ENCODE results near the gene NFXL1.

NFXL1 gene

DNA sequence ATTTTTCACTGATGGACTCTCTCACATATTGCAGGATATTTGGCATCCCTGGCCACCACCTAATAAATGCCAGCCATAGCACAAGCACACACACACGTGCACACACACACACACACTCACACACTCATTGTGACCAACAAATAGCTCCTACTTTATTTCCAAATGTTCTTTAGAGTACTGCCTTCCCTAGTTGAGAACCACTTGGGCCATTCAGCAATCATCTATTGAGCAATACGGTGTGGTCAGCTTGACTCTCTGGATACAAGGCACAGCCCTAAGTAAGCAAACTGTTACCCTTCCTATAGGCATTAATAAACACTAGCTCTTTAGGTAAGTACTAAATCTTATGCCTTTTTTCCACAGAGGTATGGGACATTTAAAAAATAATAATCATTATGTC is 97.6 kb downstream of the NFXL1 start:
- 91 to 93% methylated on average over 2 of the region's 2 CpGs for WGBS, 2 experiments
- H3K27me3 ChIP-seq (ENCODE audit: control insufficient read depth, insufficient read depth, low read length, poor library complexity, severe bottlenecking): no peaks in the 10 kb centered on the region

DNA sequence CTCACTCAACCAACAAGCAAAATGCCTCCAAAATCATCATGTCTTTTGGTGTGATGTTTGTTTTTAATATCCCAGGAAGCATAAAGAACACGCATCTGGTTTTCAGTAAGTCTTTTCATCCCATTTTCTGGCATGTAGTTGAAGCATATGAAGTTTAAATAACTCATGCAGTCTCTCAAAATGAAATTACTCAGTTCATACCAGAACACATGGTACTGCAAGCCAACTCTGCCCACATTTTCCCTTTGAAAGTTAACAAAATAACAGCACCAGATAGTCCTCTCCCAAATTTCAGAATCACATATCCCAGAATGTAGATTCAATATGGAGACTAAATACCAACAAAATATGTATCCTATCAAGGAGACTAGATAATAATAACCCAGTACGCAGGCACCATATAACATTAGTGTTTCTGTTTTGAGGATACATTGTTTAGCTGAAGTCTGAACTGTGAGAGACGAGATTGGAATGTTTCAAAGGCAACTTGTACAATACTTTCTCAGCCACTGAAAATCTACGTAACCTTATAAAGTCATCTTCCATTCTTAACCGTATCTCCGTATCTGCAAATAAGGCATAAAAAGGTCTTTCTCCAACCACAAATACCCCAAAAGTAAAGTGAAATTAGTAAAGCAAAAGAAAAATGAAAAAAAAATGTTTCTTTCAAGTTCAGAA is 99.6 kb downstream of the NFXL1 start:
- Histone ChIP-seq H3K4me1 (ENCODE audit: control insufficient read depth, insufficient read depth, low read length) (no peaks in the 10 kb centered on the region), H3K9me3 (ENCODE audit: control insufficient read depth, low read length) (no peaks in the 10 kb centered on the region), H3K27ac (ENCODE audit: insufficient read depth, low read depth, low read length, poor library complexity, severe bottlenecking) (no peak overlapping the region), H3K27me3 (ENCODE audit: control insufficient read depth, insufficient read depth, low read length, poor library complexity, severe bottlenecking) (no peaks in the 10 kb centered on the region), H3K4me3 (ENCODE audit: insufficient read depth, low read depth, low read length) (no peak overlapping the region), H3K36me3 (ENCODE audit: control insufficient read depth, insufficient read depth, low read length) (no peaks in the 10 kb centered on the region)
- 95 to 96% methylated on average over 3 to 6 of the region's 6 CpGs for WGBS, 2 experiments

More for the DNA sequence above, 97.6 kb downstream of the NFXL1 start:
- Histone ChIP-seq H3K9me3 (ENCODE audit: control insufficient read depth, low read length) (no peaks in the 10 kb centered on the region), H3K27ac (ENCODE audit: insufficient read depth, low read depth, low read length, poor library complexity, severe bottlenecking) (no peak overlapping the region), H3K4me1 (ENCODE audit: control insufficient read depth, insufficient read depth, low read length) (no peaks in the 10 kb centered on the region), H3K36me3 (ENCODE audit: control insufficient read depth, insufficient read depth, low read length) (no peaks in the 10 kb centered on the region), H3K4me3 (ENCODE audit: insufficient read depth, low read depth, low read length) (no peak overlapping the region)

DNA sequence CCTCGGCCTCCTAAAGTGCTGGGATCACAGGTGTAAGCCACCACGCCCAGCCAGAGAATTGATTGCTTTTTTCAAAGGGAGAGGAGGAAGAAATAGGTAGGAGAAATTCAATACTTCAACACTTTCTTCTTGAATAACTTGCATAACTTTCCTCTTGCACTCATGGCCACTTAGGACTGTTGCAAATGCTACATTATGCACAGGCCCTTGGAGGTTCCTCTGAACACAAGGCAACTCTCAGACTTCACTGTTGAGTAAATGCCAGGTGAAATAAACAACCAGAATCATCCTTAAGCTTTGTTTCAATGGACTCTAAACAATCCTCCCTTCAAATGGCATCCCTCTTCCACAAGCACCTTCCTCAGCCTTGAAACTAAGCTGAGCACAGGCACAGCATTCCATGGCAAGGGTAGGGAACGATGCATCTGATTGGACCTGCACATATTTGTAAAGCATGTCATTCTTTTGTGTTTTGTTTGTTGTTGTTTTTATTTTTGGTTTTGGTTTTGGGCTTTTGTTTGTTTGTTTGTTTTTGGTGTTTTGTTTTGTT is 104.7 kb downstream of the NFXL1 start:
- Histone ChIP-seq H3K4me1 (ENCODE audit: control insufficient read depth, insufficient read depth, low read length) (no peaks in the 10 kb centered on the region), H3K9me3 (ENCODE audit: control insufficient read depth, low read length) (no peaks in the 10 kb centered on the region), H3K27me3 (ENCODE audit: control insufficient read depth, insufficient read depth, low read length, poor library complexity, severe bottlenecking) (no peaks in the 10 kb centered on the region), H3K36me3 (ENCODE audit: control insufficient read depth, insufficient read depth, low read length) (no peaks in the 10 kb centered on the region), H3K4me3 (ENCODE audit: insufficient read depth, low read depth, low read length) (no peak overlapping the region), H3K27ac (ENCODE audit: insufficient read depth, low read depth, low read length, poor library complexity, severe bottlenecking) (no peak overlapping the region)
- WGBS, 2 experiments: 85 to 92% methylated on average over 3 of the region's 3 CpGs

DNA sequence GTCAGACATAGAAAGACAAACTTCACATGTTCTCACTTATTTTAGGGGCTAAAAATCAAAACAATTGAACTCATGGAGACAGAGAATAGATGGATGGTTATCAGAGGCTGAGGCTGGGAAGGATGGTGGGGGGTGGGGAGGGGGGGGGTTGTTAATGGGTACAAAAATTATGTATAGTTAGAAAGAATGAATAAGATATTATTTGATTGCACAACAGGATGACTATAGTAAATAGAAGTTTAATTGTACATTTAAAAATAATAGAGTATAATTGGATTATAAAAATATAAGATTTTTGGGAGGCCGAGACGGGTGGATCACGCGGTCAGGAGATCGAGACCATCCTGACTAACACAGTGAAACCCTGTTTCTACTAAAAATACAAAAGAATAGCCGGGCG is 109.8 kb downstream of the NFXL1 start:
- no peaks in the 10 kb centered on the region for H3K4me1 ChIP-seq (ENCODE audit: control insufficient read depth, insufficient read depth, low read length)
- no peak overlapping the region for H3K27ac ChIP-seq (ENCODE audit: insufficient read depth, low read depth, low read length, poor library complexity, severe bottlenecking)
- no peak overlapping the region for H3K4me3 ChIP-seq (ENCODE audit: insufficient read depth, low read depth, low read length)
- 91 to 95% methylated on average over 5 to 7 of the region's 7 CpGs for WGBS, 2 experiments
- H3K9me3 ChIP-seq (ENCODE audit: control insufficient read depth, low read length): no peaks in the 10 kb centered on the region
- H3K27me3 ChIP-seq (ENCODE audit: control insufficient read depth, insufficient read depth, low read length, poor library complexity, severe bottlenecking): no peaks in the 10 kb centered on the region
- H3K36me3 ChIP-seq (ENCODE audit: control insufficient read depth, insufficient read depth, low read length): no peaks in the 10 kb centered on the region

DNA sequence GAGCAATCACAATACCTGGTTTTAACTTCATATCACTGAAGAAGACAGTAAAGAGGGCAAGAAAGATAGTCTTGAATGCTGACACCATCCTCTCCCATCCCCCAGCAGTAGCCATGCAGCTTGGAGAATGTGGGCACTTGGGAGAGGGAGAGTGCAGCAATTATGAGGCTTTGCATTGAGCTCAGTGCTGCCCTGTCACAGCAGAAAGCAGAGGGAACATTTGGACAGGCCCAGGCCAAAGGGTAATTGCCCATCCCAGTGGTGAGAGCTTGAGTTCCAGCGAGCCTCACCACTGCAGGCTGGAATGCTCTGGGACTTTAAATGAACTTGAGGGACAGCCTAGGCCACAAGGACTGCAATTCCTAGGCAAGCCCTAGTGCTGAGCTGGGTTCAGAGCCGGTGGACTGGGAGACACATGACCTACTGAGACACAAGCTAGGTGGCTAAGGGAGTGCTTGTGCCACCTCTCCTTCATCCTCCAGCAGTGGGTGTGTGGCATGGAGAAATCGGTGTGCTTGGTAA is 112.8 kb downstream of the NFXL1 start:
- H3K9me3 ChIP-seq (ENCODE audit: control insufficient read depth, low read length): no peaks in the 10 kb centered on the region
- H3K27ac ChIP-seq (ENCODE audit: insufficient read depth, low read depth, low read length, poor library complexity, severe bottlenecking): no peak overlapping the region
- no peaks in the 10 kb centered on the region for H3K36me3 ChIP-seq (ENCODE audit: control insufficient read depth, insufficient read depth, low read length)
- no peak overlapping the region for H3K4me3 ChIP-seq (ENCODE audit: insufficient read depth, low read depth, low read length)
- no peaks in the 10 kb centered on the region for H3K4me1 ChIP-seq (ENCODE audit: control insufficient read depth, insufficient read depth, low read length)
- H3K27me3 ChIP-seq (ENCODE audit: control insufficient read depth, insufficient read depth, low read length, poor library complexity, severe bottlenecking): no peaks in the 10 kb centered on the region
- WGBS, 2 experiments: 93 to 96% methylated on average over 3 of the region's 3 CpGs

DNA sequence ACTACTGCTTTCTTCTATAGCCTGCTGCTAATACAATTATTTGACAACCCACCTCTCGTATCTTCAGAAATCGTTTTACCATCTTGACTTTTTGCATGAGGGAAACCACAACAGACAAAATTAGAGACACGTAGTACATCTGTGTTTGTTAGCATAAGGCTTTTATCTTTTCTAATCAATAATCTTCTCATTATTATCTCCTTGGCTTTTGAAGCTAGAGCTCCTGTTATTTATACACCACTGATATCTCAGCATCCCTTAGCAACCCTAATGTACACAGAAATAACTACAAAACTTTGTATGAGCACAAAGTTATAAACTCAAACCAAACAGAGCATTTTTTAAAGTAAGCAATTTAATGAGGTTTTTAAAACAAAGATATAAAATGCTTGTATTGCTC is 116.2 kb downstream of the NFXL1 start:
- Histone ChIP-seq H3K27ac (ENCODE audit: insufficient read depth, low read depth, low read length, poor library complexity, severe bottlenecking) (no peak overlapping the region), H3K27me3 (ENCODE audit: control insufficient read depth, insufficient read depth, low read length, poor library complexity, severe bottlenecking) (no peaks in the 10 kb centered on the region), H3K9me3 (ENCODE audit: control insufficient read depth, low read length) (no peaks in the 10 kb centered on the region), H3K36me3 (ENCODE audit: control insufficient read depth, insufficient read depth, low read length) (no peaks in the 10 kb centered on the region), H3K4me1 (ENCODE audit: control insufficient read depth, insufficient read depth, low read length) (no peaks in the 10 kb centered on the region), H3K4me3 (ENCODE audit: insufficient read depth, low read depth, low read length) (no peak overlapping the region)
- WGBS, 2 experiments: 95 to 100% methylated on average over 3 of the region's 3 CpGs
